ENCODE results near the gene SYNJ2. TPM values are rescaled to one million over a fixed set of nuclear protein-coding genes. Genes with fewer than 3 reads are reported as not detected.
A peak's percentile ranks its signal among the peaks of the same experiment; 100 is the strongest.

The SYNJ2 gene
- total RNA-seq, 1 donor from 2014 or later = 14.7 TPM

DNA sequence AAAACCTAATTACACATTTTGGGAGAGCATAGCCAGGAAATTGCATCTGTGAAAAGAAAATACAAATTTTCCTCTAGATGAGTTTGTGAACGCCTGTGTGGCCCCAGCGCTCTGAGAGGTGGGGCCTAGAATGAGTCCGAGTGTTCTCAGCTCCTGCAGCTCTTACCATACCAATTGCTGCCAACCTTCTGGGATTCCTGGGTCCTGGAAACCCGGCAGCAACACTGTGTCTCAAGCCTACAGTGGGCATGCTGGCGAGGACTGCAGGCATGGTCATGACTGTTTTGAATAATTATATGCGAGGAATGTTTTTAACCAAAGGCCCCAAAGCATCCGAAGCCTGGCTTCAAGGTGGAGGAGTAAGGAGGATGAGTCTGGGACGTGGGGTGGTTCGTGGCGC is 96.0 kb downstream of the SYNJ2 start:
- intact Hi-C loops (cut with micrococcal nuclease) = no loop called here
- DNase-seq (no peak), ATAC-seq (no peak)

DNA sequence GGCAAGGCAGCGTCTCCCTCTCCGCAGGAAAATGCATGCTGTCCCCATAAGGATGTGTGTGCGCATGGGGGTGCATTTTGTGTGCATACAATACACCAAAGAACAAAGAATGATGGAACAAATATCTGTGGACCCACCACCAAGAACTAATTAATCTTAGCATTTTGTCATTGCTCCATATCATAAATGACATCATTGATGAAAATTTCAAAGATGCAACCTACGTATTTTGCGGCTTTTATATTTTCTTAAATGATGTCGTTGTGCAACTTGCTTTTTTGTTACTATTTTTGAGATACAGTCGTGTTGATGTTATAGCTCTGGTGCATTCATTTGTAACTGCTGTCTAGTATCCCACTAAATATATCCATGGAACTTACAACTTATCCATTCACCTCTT is 96.7 kb downstream of the SYNJ2 start:
- ATAC-seq = no peak
- no peak for DNase-seq
- intact Hi-C loops (cut with micrococcal nuclease) = no loop called here

DNA sequence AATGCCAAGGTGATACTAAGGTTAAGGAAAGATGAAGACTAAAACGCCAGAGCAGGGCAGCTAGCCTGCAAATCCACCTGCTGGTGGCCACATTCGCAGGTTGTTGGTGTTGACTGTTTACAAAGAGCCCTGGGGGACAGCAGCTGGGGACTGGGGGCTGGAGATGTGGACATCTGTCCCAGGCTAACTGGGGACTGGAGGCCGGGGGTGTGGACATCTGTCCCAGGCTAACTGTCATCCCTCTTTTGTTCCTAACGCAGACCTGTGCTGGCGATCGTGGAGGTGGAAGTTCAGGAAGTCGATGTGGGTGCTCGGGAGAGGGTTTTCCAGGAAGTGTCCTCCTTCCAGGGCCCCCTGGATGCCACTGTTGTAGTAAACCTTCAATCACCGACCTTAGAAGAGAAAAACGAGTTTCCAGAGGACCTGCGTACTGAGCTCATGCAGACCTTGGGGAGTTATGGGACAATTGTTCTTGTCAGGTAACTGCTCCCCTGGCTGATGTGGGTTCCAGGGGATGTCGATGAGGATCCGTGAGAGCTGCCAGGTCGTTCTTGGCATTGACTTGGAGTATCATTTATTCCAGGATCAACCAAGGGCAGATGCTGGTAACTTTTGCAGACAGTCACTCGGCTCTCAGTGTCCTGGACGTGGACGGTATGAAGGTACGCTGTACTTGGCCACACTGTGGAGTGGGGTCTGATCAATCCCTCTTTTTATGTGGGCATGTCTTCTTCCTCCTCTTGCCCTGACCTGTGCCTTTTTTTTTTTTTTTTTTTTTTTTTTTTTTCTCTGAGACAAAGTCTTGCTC is 99.4 kb downstream of the SYNJ2 start:
- intact Hi-C loops (cut with micrococcal nuclease) = no loop called here
- DNase-seq (no peak), ATAC-seq (no peak)

DNA sequence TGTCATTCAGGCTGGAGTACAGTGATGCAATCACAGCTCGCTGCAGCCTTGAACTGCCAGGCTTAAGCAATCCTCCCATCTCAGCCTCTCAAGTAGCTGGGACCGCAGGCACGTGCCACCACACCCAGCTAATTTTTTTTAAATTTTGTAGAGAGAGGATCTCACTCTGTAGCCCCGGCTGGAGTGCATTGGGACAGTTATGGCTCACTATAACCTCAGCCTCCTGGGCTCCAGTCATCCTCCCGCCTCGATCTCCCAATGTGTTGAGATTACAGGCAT is 99.9 kb downstream of the SYNJ2 start:
- no peak for ATAC-seq
- intact Hi-C loops (cut with micrococcal nuclease) = no loop called here
- DNase-seq = no peak

DNA sequence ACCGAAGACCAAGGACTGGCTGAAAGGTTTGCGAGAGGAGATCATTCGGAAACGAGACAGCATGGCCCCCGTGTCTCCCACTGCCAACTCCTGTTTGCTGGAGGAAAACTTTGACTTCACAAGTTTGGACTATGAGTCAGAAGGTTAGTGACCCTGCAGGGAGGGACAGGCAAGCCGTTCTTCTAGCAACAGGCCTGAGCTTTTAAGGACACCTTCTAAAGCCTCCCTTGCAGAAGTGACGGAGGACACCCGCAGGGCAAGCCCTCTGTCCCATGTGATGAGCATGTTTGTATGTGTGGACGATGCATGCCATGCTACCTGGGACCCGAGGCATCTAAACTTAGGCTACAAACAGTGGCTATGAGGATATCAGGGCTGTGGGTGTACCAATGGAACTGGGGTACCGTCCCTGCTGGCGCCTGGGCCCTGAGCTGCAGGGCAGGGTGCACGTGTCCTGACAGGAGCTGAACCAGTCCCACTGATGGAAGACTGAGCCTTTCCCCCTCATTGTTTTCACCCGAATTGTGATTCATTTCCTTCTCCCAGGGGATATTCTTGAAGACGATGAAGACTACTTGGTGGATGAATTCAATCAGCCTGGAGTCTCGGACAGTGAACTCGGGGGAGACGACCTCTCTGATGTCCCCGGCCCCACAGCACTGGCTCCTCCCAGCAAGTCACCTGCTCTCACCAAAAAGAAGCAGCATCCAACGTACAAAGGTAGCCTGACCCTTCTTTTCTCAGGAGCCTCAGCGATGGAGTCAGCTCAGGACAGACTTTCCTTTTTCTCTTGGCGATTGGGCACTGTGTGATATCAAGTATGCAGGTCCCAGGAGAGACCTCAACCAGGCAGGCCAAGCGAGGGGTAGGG is 102.0 kb downstream of the SYNJ2 start:
- intact Hi-C loops (cut with micrococcal nuclease) = no loop called here
- ATAC-seq = no peak
- DNase-seq = no peak

DNA sequence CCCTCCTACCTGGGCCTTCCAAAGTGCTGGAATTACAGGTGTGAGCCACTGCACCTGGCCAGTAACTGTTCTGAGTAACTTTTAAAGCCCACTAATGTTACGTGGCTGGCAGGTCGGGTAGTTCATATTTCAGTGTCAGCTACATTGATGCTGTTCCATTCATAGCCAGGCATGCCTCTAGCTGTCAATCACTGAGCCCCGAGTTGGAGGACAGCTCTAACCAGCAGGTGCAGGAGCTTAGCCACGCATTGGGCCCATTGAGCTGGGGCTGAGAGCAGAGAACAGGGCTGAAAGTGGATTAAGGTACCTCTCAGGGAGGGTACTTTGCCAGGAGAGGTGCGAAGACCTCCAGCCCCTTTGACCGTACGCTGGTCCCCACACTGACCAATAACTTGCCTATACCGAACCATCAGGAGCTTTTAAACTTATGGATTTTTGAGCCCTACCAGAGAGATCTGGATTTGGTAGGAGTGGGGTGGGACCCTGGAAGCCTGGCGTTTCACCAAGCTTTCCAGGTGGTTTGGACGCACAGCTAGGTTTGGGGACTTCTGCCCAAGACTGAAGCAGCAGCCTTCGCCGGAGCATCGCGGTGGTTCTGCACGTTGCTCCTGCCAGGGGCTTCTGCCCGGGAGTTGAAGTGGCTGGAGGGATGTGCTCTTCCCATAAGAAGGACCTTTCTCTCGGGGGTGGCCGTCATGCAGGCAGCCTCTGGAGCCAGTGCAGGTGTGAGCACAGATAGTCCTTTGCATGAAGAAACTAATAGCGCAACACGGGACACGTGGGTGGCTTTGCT is 103.8 kb downstream of the SYNJ2 start:
- DNase-seq = no peak
- intact Hi-C loops (cut with micrococcal nuclease) = no loop called here
- ATAC-seq = no peak

DNA sequence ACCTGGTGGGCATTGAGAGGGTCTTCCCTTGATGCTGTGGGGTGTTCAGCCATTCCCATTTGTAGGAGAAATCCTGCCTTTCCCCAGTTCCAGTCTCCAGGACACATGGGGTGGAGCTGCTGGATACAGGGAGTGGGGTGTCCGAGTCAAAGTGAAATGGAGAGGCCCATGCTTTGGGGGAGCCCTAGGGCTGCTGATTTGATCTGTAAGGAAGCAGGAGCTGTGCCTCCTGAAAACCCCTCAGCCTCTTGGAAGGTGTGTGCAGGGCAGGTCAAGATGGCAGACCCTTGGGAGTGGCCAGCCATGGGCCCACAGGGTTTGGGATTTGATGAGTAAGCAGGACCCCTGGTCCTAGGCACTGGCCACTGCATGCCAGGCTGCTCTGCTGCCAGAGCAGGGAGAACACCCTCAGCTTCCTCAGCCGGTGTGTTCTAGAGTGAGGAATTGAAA is 104.4 kb downstream of the SYNJ2 start:
- no peak for ATAC-seq
- intact Hi-C loops (cut with micrococcal nuclease) = no loop called here
- DNase-seq = no peak

DNA sequence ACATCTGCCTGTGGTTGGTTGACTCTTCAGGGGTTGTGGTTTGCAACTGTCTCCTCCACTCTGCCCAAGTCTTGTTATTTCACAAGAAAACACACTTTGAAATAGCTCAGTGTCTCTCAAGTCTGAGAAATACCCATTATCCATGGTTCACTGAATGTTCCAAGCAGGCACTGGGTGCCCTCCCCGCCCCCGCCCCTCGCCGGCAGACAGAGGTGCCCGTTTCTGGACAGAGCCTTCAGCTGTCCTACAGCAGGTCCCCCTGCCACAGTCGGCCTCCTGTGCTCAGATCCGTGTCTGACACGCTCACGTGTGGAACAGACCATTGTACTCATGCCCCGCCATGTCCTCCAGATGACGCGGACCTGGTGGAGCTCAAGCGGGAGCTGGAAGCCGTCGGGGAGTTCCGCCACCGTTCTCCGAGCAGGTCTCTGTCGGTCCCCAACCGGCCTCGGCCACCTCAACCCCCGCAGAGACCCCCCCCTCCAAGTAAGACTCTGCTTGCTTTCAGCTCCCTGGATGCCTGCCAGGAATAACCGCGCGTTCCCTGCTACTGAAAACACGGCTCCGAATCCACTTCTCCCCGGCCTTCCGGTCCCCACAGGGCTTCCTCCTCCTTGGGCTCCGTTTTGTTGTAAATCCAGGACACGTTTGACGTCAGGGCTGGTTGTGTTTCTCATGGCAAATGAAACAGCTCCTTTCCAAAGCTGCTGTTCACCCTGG is 105.0 kb downstream of the SYNJ2 start:
- DNase-seq (peak; percentile 58), ATAC-seq (no peak)

DNA sequence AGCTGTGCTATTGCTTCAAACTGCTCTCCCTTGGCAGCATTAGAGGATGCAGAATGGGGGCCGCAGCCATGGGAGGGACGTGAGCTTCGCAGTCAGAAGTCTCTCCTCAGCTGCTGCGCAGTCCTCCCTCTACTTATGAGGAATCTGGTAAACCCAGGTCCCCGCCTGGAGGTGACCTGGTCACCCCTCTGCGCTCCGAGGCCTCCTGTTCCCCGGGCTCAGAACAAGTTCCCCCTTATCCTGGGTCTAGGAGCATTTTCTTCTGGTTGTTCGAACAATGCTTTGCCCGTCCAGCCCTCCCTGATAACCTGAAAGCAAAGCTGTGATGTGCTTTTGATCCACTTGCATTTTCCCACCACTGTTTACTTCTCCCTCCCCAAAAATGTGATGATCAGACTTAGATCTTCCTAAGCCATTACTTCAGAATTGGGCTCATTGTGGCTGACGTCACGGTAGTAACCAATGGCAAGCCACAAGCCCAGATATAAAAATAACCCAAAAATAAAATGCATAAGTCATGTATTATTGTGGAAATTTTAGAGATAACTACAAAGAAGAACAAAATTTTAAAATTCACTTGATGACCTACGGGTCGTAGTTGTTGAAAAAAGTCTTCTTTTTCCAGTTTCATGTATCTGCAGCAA is 105.7 kb downstream of the SYNJ2 start:
- ATAC-seq (no peak), DNase-seq (no peak)
- intact Hi-C loops (cut with micrococcal nuclease) = no loop called here

More for the DNA sequence above, 105.0 kb downstream of the SYNJ2 start:
- intact Hi-C loops (cut with micrococcal nuclease) = no loop called here

DNA sequence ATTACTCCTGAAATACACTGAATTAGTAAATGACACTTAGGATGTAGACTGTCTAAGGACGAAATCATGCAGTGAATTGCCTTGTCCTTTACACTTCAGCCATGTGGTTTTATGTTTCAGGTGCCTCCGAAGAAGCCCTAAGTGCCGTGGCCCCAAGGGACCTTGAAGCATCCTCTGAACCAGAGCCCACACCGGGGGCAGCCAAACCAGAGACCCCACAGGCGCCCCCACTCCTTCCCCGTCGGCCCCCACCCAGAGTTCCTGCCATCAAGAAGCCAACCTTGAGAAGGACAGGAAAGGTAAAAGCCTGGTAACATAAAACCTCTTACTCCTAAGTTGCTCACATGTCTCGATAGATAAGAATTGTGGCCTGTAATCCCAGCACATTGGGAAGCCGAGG is 111.1 kb downstream of the SYNJ2 start:
- intact Hi-C loops (cut with micrococcal nuclease) = no loop called here
- DNase-seq (no peak), ATAC-seq (no peak)

DNA sequence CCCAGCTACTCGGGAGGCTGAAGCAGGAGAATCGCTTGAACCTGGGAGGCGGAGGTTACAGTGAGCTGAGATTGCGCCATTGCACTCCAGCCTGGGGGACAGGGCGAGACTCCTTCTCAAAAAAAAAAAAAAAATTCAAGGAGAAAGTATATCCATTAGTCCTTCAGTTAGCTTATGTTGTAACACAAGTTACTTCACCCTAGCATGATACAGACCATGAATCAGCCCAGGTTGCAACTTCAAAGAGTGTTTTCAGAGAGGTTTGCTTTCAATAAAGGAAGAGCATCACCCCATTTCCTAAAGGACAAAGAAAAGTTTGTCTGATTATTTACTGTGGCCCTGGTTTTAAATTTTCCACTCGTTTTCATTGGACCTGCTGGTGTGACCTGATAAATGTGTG is 113.4 kb downstream of the SYNJ2 start:
- DNase-seq (no peak), ATAC-seq (no peak)
- intact Hi-C loops (cut with micrococcal nuclease) = no loop called here

DNA sequence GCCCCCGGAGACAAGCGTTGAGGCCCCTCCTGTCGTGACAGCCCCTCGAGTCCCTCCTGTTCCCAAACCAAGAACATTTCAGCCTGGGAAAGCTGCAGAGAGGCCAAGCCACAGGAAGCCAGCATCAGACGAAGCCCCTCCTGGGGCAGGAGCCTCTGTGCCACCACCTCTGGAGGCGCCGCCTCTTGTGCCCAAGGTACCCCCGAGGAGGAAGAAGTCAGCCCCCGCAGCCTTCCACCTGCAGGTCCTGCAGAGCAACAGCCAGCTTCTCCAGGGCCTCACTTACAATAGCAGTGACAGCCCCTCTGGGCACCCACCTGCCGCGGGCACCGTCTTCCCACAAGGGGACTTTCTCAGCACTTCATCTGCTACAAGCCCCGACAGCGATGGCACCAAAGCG is 114.0 kb downstream of the SYNJ2 start:
- intact Hi-C loops (cut with micrococcal nuclease) = no loop called here
- no peak for ATAC-seq
- no peak for DNase-seq

DNA sequence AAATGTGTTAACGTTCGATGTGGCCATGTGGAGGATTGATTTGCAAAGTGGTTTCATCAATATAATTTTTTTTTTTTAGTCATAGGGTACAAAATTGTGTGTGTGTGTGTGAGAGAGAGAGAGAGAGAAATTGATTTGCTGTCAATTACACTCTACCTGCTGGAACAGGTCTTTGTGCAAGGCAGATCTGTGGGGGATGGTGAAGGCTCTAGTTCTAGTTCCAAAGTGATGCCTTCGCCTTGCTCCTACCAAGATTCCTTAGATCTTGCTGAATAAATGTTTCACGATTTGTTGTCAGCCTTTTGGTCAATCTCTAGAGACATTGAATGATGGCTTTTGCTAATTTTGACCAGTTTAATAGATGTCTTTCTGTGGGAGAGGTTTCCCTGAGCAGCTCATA is 121.6 kb downstream of the SYNJ2 start:
- DNase-seq (no peak), ATAC-seq (no peak)
- intact Hi-C loops (cut with micrococcal nuclease) = no loop called here

DNA sequence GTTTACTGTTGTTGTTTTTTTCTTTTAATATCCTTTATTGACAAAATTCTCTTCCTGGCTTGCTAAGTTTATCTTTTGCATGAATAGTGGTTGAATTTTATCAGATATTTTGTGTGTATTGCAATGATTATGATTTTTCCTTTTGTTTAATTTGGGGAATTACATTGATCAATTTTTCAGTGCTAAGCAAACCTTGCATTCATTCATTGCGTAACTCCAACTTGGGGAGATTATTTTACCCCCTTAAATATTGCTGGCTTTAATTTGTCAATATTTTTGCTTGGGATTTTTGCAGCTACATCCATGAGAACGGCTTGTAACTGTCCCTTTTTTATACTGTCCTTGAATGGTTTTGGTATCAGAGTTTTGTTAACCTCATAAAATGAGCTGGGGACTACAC is 123.0 kb downstream of the SYNJ2 start:
- intact Hi-C loops (cut with micrococcal nuclease) = no loop called here
- no peak for ATAC-seq
- no peak for DNase-seq

DNA sequence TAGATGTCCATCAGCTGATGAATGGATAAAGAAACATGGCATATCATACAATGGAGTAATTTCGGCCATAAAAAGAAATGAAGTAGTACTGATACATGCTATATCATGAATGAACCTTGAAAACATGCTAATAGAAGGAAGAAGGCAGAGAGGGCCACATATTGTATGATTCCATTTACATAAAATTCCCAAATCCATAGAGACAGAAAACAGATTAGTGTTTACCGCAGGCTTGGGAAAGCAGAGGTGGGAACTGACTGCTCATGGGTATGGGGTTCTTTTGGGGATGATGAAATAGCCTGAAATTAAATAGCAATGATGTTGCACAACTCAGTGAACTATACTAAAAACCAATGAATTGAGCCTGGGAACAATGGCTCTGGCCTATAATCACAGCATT is 128.1 kb downstream of the SYNJ2 start:
- intact Hi-C loops (cut with micrococcal nuclease) = no loop called here
- no peak for DNase-seq
- no peak for ATAC-seq

DNA sequence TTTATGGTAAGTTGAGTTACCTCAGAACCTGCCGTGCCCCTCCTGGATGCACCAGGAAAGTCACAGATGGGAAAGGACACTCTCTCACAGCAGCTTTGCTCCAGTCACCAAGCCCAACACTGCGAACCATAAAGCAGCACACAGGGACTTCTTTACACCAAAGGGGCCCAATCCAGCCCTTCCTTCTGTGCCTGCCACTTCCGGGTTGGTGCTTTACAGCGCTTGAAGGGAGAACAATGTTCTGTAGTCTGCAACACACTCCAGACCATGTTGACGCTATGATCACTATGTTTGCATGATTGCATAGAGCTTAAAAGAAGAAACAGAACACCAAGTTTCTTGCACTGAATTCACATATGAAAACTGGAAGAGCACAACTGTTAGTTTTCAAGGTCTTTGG is 129.3 kb downstream of the SYNJ2 start:
- ATAC-seq = no peak
- intact Hi-C loops (cut with micrococcal nuclease) = no loop called here
- DNase-seq = no peak

DNA sequence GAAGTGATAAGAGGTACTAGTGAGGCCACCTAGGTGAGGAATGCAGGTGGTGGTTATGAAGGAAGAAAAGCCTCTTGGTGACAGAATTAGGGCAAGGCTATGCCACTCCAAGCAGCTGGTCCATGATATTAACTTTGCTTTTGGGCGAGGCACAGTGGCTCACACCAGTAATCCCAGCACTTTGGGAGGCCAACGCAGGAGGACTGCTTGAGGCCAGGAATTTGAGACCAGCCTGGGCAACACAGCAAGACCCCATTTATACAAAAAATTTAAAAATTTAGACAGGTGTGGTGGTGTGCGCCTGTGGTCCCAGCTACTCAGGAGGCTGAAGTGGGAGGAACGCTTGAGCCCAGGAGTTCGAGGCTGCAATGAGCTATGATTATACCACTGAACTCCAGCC is 130.3 kb downstream of the SYNJ2 start:
- DNase-seq (no peak), ATAC-seq (no peak)
- intact Hi-C loops (cut with micrococcal nuclease) = no loop called here

DNA sequence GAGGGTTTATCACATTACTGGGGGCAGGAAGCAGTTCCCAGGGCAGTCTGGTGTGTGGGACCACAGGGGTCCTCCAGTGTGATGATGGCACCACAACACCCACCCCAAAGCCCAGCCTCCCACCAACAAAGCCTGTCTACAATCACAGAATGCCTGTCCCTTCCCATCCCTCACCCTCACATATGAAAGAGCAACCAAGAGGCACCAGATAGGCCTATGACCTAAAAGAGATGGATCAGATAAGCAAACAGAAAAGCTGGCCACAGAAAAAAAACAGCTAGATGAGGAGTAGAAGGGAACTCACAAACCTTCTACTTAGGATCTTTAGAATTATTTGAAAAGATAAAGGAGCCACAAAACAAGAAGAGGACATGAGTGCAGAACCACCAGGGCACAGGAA is 132.1 kb downstream of the SYNJ2 start:
- ATAC-seq (no peak), DNase-seq (no peak)
- intact Hi-C loops (cut with micrococcal nuclease) = no loop called here

DNA sequence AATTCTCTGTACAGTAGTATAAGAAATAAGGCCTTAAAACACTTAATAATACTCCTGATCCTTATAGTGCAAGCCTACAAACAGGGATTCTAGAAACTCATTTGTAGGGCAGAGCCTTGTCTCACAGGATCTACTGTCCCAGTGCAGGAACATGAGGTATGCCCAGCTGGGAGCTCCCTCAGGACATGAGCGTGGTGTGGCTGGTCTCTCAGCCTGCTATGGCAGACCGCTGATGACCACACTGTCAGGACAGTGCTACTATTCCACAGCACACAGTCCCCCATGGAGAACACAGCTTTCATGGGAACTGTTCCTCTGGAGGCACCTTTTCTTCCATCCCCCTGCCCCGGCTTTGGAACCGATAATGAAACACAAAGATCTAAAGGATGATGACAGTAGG is 133.4 kb downstream of the SYNJ2 start:
- intact Hi-C loops (cut with micrococcal nuclease) = no loop called here
- ATAC-seq = no peak
- no peak for DNase-seq

All from left ventricle myocardium superior (tissue), 1 donor.